ENCODE results near the gene PXMP4. TPM values are rescaled to one million over a fixed set of nuclear protein-coding genes. Genes with fewer than 3 reads are reported as not detected.
A peak's percentile ranks its signal among the peaks of the same experiment; 100 is the strongest.

Gene PXMP4, protein sequence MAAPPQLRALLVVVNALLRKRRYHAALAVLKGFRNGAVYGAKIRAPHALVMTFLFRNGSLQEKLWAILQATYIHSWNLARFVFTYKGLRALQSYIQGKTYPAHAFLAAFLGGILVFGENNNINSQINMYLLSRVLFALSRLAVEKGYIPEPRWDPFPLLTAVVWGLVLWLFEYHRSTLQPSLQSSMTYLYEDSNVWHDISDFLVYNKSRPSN
- 3.2 to 6.3 TPM (median 6.1 TPM) in 3 replicates for polyA plus RNA-seq
- 1.5 TPM for polyA plus RNA-seq (2011; ENCODE audit: low read depth)
- polyA plus RNA-seq (2011; cell fraction: cytosol; rRNA removed): 5.5 and 6.4 TPM in 2 replicates
- polyA plus RNA-seq (2011; cell fraction: nucleus; rRNA removed): 5.3 and 7.8 TPM in 2 replicates
- 6.6 and 7.8 TPM in 2 replicates for polyA plus RNA-seq (2012; ENCODE audit: low replicate concordance)
- 7.5 to 16.3 TPM (median 9.2 TPM) in 3 replicates for polyA minus RNA-seq
- polyA minus RNA-seq (2011; cell fraction: cytosol; rRNA and poly(A)+ RNA removed): 5.2 TPM
- 3.7 and 4.8 TPM in 2 replicates for polyA minus RNA-seq (2011; cell fraction: nucleus; rRNA and poly(A)+ RNA removed)

DNA sequence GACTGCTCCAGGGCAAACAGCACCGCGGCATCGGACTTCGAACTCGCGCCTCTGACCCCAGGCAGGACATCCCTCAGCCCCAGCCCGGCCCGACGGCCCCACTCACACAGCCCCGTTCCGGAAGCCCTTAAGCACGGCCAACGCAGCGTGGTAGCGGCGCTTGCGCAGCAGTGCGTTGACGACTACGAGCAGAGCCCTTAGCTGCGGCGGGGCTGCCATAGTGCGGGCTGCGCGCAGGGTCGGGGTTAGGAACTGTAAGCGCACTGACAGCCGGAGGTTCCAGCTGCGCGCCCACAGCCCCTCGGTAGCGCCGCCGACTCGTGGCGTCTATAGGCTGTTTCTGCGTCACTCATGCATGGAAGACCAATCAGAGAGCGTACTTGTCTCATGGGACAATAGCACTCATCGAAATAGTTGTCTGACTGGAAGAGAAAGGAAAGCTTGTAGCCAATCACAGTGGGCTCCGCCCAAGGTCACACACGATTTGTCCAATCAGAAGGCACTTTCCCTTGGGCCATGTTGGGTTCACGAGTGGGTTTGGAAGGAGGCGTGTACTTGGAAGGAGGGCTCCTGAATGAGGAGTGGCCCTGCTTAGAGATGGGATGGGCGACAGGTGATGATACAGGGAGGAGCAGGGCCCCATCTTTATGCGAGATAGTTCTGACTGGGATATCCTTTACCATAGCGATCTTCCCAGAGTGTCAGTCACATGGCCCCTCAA lies at the start of gene PXMP4:
TSS of gene PXMP4 (minus strand) at position 322 of the 721 bp plus-strand sequence. CDS start at position 219, 103 bp downstream.
- Histone ChIP-seq H3K9me1 (ENCODE audit: control insufficient read depth, extremely low read depth, insufficient read depth, low read length) (no peaks in the 10 kb centered on the region), H4K20me1 (ENCODE audit: control insufficient read depth, extremely low read depth, insufficient read depth, low read length) (no peaks in the 10 kb centered on the region), H3K9ac (ENCODE audit: control insufficient read depth, extremely low read depth, insufficient read depth, low read length) (peak within 1 kb of the TSS; percentile 72), H3K27ac (ENCODE audit: control insufficient read depth, insufficient read depth, low read length) (no peak within 1 kb of the TSS), H2AFZ (ENCODE audit: control insufficient read depth, low read length) (peak within 1 kb of the TSS; percentile 90), H3K36me3 (ENCODE audit: control insufficient read depth in 2 of 2, extremely low read depth in 1 of 2, insufficient read depth in 2 of 2, low read length in 2 of 2) (no peaks in the 10 kb centered on the region), H3K27me3 (ENCODE audit: control insufficient read depth, extremely low read depth, insufficient read depth, low read length) (no peaks in the 10 kb centered on the region), H3K4me1 (ENCODE audit: control insufficient read depth, extremely low read depth, insufficient read depth, low read length) (peaks cover 7% of the 10 kb centered on the region), H3K79me2 (ENCODE audit: control insufficient read depth, insufficient read depth, low read length) (no peaks in the 10 kb centered on the region), H3K4me2 (ENCODE audit: control insufficient read depth, extremely low read depth, insufficient read depth, low read depth, low read length) (peak within 1 kb of the TSS; percentile 79), H3K4me3 (ENCODE audit: control insufficient read depth in 2 of 3, extremely low read depth in 1 of 3, insufficient read depth in 2 of 3, low read depth in 1 of 3, low read length in 3 of 3) (peak within 1 kb of the TSS; percentile 59 to 80 (median 79)), H3K9me3 (ENCODE audit: control insufficient read depth, low read depth, low read length) (no peaks in the 10 kb centered on the region)
- FAIRE-seq: peak; percentile 95
- no peak for TF ChIP-seq EZH2 (IDR thresholded peaks at IDR 0.05; ENCODE audit: low read length)
- TF ChIP-seq, protein P1, sequence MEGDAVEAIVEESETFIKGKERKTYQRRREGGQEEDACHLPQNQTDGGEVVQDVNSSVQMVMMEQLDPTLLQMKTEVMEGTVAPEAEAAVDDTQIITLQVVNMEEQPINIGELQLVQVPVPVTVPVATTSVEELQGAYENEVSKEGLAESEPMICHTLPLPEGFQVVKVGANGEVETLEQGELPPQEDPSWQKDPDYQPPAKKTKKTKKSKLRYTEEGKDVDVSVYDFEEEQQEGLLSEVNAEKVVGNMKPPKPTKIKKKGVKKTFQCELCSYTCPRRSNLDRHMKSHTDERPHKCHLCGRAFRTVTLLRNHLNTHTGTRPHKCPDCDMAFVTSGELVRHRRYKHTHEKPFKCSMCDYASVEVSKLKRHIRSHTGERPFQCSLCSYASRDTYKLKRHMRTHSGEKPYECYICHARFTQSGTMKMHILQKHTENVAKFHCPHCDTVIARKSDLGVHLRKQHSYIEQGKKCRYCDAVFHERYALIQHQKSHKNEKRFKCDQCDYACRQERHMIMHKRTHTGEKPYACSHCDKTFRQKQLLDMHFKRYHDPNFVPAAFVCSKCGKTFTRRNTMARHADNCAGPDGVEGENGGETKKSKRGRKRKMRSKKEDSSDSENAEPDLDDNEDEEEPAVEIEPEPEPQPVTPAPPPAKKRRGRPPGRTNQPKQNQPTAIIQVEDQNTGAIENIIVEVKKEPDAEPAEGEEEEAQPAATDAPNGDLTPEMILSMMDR (optimal IDR thresholded peaks at IDR 0.05 in 1 of 3, IDR thresholded peaks at IDR 0.05 in 1 of 3, conservative IDR thresholded peaks at IDR 0.05 in 1 of 3; ENCODE audit: extremely low read depth in 1 of 3, insufficient read depth in 2 of 3, low read length in 3 of 3): no peak
- dilution Hi-C loops (cut with MboI; ENCODE audit: extremely low pct_ligation_motif_present, low sequenced_read_pairs): no loop called here
- peak; percentile 94 for DNase-seq (ENCODE audit: low read depth, low spot score)

DNA sequence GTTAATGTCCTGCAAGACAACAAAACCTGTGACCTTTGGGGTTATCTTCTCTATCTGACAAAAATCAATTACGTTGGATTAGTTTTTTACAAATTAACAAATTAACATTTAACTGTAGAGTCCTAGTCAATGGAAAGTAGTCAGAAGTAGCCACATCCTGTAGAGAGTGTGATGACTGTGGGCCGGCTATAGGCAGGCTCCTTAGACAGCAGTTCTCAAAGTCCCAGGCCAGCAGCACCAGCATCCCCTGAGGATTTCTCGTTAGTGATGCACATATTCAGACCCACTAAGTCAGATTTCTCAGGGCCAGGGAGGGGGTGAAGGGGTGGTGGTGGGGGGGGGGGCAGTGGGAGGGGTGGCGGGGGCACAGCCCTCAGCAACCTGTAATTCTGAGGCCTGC lies 48.9 kb upstream of the PXMP4 start:
- Histone ChIP-seq H3K27me3 (ENCODE audit: control insufficient read depth, extremely low read depth, insufficient read depth, low read length) (no peaks in the 10 kb centered on the region), H3K4me1 (ENCODE audit: control insufficient read depth, extremely low read depth, insufficient read depth, low read length) (no peaks in the 10 kb centered on the region), H3K9ac (ENCODE audit: control insufficient read depth, extremely low read depth, insufficient read depth, low read length) (no peak overlapping the region), H3K36me3 (ENCODE audit: control insufficient read depth in 2 of 2, extremely low read depth in 1 of 2, insufficient read depth in 2 of 2, low read length in 2 of 2) (peaks cover 0 to 12% of the 10 kb centered on the region in 2 experiments), H3K9me1 (ENCODE audit: control insufficient read depth, extremely low read depth, insufficient read depth, low read length) (no peaks in the 10 kb centered on the region), H2AFZ (ENCODE audit: control insufficient read depth, low read length) (no peak overlapping the region), H4K20me1 (ENCODE audit: control insufficient read depth, extremely low read depth, insufficient read depth, low read length) (no peaks in the 10 kb centered on the region), H3K4me3 (ENCODE audit: control insufficient read depth in 2 of 3, extremely low read depth in 1 of 3, insufficient read depth in 2 of 3, low read depth in 1 of 3, low read length in 3 of 3) (no peak overlapping the region), H3K9me3 (ENCODE audit: control insufficient read depth, low read depth, low read length) (no peaks in the 10 kb centered on the region), H3K4me2 (ENCODE audit: control insufficient read depth, extremely low read depth, insufficient read depth, low read depth, low read length) (no peak overlapping the region), H3K27ac (ENCODE audit: control insufficient read depth, insufficient read depth, low read length) (no peak overlapping the region), H3K79me2 (ENCODE audit: control insufficient read depth, insufficient read depth, low read length) (no peaks in the 10 kb centered on the region)
- TF ChIP-seq, protein P1 (optimal IDR thresholded peaks at IDR 0.05 in 1 of 3, IDR thresholded peaks at IDR 0.05 in 1 of 3, conservative IDR thresholded peaks at IDR 0.05 in 1 of 3; ENCODE audit: extremely low read depth in 1 of 3, insufficient read depth in 2 of 3, low read length in 3 of 3): no peak
- no peak for TF ChIP-seq EZH2 (IDR thresholded peaks at IDR 0.05; ENCODE audit: low read length)
- FAIRE-seq (no peak), DNase-seq (ENCODE audit: low read depth, low spot score) (no peak)
- dilution Hi-C loops (cut with MboI; ENCODE audit: extremely low pct_ligation_motif_present, low sequenced_read_pairs): no loop called here
